Measurements from ENCODE around the gene C20orf141.
"Not testable (repeated sequence)": the region's sequence is repeated elsewhere in the genome, so short reads cannot be mapped to it uniquely, and the experiment has no call there.

Gene C20orf141, protein sequence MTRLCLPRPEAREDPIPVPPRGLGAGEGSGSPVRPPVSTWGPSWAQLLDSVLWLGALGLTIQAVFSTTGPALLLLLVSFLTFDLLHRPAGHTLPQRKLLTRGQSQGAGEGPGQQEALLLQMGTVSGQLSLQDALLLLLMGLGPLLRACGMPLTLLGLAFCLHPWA

GRCh38 chr20:2814587-2815051 lies at the start of gene C20orf141:
TSS of gene C20orf141 (plus strand) at chr20:2814987. CDS start at chr20:2815185, 198 bp downstream.
- no peak for DNase-seq

DNA sequence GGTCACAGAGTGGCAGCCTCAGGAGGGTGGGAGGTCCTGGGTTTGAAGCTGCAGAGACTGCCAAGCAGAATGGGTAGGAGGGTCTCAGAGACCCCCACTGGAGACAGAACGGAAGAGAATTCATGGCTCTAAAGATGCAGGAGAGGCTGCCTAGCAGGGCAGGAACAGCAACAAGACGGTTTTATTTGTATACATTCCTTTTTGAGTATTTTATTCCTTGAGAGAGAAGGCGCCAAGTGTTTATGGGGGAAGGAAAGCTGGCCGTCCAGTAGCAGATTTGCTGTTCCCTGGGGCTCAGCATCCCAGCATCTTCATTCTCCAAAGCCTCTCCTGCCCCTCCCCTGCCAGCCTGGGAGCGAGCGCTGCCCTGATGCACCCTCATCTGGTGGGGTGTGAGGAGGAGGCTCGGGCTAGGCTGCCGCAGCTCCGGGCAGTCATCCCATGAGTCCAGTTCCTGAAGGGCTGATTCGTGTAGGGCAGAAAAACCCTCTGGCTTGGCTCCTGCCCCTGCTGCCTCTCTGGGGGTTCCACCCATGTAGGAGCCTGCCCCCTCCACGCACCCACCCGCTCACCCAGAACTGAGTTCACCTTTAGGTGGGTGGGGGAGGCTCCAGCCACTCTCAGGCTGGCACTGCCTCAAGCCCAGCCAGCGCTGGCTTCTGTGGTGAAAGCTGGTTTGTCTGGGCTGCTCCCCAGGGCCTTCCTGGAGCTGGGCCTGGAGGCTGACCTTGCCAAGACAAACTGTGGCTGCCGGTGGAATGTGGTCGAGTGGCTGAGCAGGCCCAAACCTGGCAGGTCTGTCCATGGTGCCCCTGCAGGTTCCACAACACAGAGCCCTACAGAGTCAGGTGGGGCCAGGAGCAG lies 46.8 kb upstream of the C20orf141 start:
- DNase-seq: no peak

DNA sequence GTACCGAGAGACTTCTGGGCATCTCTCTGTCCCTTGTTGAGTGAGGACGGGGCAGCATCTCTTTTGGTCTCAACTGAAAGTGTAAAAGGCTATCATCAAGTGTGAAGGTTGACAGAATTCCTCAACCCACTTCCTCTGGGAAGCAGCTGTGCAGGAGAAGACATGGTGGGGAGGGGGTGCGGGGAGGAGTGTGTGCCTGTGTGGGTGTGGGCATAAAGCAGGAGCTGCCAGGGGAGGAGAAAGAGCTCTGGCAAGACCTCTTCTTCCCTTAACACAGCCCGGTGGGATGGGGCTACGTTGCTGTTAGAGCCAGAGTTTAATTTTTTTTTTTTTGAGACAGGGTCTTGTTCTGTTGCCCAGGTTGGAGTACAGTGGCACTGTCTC lies 46.2 kb upstream of the C20orf141 start:
- no peak for DNase-seq

DNA sequence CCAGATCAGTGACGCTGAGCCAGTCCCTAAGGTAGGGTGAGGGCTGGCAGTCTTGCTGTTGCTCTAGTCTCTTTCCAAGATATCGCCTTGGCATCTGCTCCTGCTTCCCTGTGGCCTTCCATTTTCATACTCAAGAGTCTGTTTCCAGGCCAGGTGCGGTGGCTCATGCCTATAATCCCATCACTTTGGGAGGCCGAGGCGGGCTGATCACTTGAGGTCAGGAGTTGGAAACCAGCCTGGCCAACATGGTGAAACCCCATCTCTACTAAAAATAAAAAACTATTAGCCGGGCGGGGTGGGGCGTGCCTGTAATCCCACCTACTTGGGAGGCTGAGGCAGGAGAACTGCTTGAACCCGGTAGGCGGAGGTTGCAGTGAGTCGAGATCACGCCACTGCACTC lies 44.7 kb upstream of the C20orf141 start:
- not testable (repeated sequence) for DNase-seq

- no peak for DNase-seq
Measured at GRCh38 chr20:2771631-2772080, 43.1 kb upstream of the C20orf141 start.

GRCh38 chr20:2773812-2774211 lies 41.0 kb upstream of the C20orf141 start:
- DNase-seq: no peak

DNA sequence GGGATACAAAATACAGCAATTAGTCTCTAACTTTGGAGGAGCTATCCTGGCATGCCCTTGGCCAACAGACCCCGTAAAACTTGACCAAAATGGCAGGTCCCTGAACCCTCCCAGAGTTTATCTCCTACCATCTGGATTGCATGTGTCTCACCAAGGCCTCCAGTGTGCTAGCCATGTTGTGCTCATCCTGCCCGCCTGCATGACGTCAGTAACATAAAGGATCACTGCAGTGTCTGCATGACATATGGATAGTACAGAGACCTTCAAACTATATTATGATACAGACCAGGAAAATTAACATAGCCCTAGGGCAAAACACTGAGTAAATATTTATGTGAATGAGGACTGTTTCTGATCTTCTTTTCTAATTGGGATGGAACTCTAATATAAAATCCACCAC lies 39.6 kb upstream of the C20orf141 start:
- DNase-seq: no peak

DNA sequence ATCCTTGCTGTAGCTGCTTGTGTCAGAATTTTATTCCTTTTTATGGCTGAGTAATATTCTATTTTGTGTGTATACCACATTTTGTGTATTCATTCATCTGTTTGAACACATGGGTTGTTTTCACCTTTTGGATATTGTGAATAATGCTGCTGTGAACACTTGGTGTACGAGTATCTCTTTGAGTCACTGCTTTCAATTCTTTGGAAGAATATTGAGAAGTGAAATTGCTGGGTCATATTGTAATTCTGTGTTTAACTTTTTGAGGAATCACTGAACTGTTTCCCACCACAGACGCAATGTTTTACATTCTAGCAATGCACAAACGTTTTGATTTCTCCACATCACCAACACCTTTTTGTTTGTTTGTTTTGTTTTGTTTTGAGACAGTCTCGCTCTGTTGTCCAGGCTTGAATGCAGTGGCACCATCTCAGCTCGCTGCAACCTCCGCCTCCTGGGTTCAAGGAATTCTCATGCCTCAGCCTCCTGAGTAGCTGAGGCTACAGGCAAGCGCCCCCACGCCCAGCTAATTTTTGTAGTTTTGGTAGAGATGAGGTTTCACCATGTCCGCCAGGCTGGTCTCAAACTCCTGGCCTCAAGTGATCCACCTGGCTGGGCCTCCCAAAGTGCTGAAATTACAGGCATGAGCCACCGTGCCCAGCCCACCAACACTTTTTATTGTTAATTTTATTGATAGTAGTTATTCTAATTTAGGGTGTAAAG lies 36.0 kb upstream of the C20orf141 start:
- DNase-seq: no peak

GRCh38 chr20:2780948-2781347 lies 33.8 kb upstream of the C20orf141 start:
- no peak for DNase-seq

GRCh38 chr20:2783908-2784566 lies 30.8 kb upstream of the C20orf141 start:
- DNase-seq: no peak

DNA sequence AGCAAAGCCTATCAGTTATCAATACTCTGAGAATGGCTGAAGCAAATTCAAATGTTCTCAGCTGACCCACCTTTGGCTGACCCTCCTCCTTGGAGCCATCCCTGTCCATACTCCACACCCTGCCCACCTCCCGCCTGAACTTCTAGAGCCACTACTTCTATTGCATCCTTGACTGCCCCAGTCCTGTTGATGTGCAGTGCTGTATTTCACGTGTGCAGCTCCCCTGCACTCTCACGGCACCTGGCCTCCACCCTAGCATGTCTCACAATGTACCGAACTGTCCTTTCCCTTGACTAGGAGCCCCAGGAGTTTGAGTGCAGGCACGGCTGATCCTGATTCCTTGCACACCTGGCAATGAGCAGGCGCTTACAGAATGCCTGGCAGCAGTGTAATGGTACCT lies 21.3 kb upstream of the C20orf141 start:
- DNase-seq: no peak

- DNase-seq: no peak
Measured at GRCh38 chr20:2794202-2794748, 20.5 kb upstream of the C20orf141 start.

DNA sequence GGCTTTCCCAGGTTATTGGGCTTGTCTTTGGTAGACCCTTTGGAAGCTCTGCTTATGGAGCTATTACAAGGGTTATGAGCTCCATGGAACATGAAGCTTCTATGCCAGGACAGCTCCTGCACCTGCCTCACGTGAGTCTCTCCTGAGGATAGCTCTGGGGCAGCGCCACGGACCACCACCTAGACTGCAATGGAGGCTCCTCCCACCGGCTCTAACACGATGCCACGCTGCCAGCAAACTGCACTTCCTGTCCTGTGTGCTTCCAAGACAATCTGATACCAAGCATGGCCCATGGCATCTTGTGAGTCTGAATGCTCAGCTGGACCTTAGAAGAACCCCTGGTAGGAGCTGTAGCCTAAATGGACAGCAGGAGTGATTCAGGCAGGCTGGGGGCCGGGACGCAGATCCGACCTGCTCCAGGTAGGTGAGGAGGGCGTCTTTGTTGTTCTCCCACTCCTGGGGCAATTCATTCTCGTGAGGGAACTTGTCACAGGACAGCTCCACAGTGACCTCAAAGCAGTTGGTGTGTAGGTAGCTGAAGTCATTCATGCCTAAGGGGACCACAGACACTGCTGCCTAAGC lies 19.8 kb upstream of the C20orf141 start:
- no peak for DNase-seq

DNA sequence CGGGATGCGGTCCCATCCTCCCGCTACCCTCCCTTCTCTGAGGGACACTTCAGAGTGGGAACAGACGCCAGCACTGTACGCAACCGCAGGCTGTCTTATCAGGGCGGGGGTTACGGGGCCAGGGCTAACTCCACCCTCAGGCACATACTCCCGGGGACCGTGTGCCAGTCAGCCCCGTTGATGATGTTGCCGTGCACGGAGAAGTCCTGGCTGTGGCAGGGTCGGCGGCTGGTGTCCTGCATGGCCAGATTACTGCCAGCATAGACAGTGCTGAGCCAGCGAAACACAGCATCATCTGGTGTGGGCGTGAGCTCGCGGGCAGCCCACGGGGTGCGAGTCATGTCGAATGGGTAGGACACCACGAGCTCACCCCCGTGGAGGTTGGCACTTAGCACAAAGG lies 19.3 kb upstream of the C20orf141 start:
- DNase-seq: no peak

- no peak for DNase-seq
Measured at GRCh38 chr20:2796011-2796660, 18.7 kb upstream of the C20orf141 start.

DNA sequence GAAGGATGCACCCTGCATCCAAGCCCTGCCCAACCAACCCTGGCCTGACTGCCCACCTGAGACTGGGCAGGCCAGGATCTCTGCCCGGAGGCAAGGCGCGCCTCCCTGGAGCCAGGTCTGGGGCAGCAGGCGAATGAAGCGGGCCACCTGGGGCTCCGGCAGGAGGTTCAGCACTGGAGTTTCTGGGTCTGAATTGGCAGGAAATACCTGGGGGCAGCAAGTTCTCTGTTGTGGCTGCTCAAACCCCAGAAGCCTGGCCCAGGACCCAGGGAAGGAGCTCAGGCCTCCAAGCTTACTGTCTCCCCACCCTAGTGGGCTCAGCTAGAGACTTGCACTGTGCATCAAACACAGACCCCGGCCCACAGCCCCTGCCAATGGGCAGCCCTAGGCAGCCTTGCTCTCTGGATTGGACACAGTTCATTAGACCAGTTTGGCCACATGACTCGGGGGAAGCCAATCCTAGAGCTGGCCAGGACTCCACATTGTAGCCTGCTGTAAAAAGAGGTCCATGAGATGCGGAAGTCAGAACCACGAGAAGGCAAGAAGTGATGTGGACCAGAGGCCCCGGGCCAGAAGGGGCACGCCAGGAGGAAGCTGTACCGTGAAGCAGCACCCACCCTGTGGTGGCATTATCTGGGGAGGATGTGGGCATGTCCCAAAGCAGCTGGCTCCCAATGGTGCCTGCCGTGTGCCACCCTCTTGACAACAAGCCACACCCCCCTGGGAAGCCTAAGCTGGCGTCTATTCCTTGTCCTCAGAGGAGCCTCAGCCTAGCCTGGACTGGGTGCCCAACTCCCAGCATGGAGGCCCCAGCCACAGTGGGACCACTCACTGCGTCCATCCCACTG lies 17.4 kb upstream of the C20orf141 start:
- no peak for DNase-seq

GRCh38 chr20:2798095-2798805 lies 16.5 kb upstream of the C20orf141 start:
- DNase-seq: no peak

DNA sequence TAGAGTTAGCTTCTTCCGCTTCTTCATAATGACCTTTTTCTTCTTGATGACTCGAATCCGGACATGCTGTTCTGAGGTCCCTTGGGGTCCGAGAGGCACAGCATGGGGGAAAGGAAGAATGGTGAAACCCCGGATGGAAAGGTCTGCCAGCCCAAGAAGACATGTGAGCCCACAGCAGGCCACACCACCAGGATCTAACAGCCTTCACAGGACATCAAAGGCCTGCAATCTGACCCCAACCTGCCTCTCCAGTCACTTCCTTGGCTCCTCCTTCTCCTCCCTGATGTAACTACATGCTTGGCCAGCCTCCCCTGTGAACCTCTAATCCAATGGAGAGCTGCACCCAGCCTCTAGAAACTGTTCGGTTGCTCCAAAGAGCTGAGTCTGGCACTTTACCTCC lies 16.0 kb upstream of the C20orf141 start:
- DNase-seq: no peak

- DNase-seq: no peak
Measured at GRCh38 chr20:2799271-2799670, 15.5 kb upstream of the C20orf141 start.
